ENCODE data around the gene BRSK1.

BRSK1 gene

GRCh38 chr19:55244004-55244680, 39.7 kb upstream of the BRSK1 start:
- H3K27ac ChIP-seq, result no peak overlapping the region
- no peak for TF ChIP-seq ZFX (IDR thresholded peaks at IDR 0.05)
- TF ChIP-seq, protein P1, sequence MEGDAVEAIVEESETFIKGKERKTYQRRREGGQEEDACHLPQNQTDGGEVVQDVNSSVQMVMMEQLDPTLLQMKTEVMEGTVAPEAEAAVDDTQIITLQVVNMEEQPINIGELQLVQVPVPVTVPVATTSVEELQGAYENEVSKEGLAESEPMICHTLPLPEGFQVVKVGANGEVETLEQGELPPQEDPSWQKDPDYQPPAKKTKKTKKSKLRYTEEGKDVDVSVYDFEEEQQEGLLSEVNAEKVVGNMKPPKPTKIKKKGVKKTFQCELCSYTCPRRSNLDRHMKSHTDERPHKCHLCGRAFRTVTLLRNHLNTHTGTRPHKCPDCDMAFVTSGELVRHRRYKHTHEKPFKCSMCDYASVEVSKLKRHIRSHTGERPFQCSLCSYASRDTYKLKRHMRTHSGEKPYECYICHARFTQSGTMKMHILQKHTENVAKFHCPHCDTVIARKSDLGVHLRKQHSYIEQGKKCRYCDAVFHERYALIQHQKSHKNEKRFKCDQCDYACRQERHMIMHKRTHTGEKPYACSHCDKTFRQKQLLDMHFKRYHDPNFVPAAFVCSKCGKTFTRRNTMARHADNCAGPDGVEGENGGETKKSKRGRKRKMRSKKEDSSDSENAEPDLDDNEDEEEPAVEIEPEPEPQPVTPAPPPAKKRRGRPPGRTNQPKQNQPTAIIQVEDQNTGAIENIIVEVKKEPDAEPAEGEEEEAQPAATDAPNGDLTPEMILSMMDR (conservative IDR thresholded peaks at IDR 0.05), result no peak

GRCh38 chr19:55245236-55245904, 38.4 kb upstream of the BRSK1 start:
- H3K27ac ChIP-seq, result no peak overlapping the region
- TF ChIP-seq ZFX (IDR thresholded peaks at IDR 0.05), result no peak
- TF ChIP-seq, protein P1 (conservative IDR thresholded peaks at IDR 0.05), result no peak

DNA sequence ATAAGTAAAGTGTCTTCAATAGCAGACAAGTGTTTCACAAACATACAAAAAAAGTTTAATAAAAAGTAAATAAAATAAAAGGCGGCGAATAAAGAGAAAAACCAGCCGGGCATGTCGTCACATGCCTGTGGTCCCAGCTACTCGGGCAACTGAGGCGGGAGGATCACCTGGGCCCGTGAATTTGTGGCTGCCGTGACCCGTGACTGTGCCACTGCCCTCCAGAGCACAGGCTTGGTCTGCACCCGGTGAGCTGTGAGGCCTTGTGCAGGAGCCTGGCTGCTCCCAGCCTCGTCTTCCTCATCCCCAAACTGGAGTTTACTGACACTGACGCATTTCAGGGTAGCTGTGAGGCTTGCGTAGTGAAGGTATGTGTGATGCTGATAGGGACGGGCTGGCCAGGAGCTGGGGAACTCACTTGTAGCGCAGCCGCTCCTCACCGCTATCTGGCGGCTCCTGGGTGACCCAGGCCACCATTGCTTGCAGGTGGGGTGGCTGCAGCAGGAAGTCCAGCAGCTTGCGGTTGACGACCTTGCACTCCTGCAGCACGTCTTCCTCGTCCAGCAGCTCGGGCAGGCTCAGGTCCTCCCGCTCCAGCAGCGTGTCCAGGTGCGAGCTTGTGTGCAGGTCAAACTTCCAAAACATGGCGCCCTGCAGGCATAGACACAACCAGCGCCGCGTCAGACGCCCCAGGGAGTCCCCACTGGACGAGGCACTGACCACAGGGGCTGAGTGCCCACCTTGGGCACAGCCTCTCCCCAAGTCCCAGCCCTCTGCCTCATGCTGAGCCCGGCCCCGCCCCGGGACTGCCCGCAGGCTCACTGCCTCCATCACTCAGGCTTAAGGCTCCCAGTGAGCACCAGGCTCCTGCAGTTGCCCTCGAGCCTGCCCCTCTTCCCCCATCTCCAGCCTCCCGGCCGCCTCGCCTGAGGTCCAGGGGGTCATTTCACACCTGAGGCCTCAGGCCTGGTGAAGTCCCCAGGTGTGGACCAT, 37.0 kb upstream of the BRSK1 start:
- TF ChIP-seq ZFX (IDR thresholded peaks at IDR 0.05), result no peak
- TF ChIP-seq, protein P1 (conservative IDR thresholded peaks at IDR 0.05), result no peak
- H3K27ac ChIP-seq, result no peak overlapping the region

- TF ChIP-seq, protein P1 (conservative IDR thresholded peaks at IDR 0.05), result no peak
- TF ChIP-seq ZFX (IDR thresholded peaks at IDR 0.05), result no peak
Measured at GRCh38 chr19:55247621-55248099, 36.1 kb upstream of the BRSK1 start.

GRCh38 chr19:55248166-55248675, 35.6 kb upstream of the BRSK1 start:
- no peak for TF ChIP-seq ZFX (IDR thresholded peaks at IDR 0.05)
- TF ChIP-seq, protein P1 (conservative IDR thresholded peaks at IDR 0.05), result no peak
- no peak overlapping the region for H3K27ac ChIP-seq

More at GRCh38 chr19:55247621-55248099, 36.1 kb upstream of the BRSK1 start:
- no peak overlapping the region for H3K27ac ChIP-seq

DNA sequence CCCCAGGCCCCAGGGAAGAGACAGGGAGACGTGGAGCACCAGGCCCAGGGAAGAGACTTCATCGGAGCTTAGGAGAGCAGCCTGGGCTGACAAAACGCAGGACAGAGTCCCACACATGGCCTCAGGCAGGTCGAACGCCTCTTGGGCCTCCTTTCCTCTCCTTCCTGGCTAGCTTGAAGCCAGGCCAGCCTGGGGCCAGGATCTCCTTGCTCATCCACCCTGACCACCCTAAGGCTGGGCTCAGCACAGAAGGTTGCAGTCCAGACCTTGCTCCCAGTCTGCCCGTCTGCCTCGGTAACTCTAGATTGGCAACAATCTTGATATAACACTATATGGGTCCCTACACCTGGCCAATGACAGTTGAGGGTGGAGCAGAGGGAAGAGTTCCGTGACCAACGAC, 35.1 kb upstream of the BRSK1 start:
- no peak for TF ChIP-seq ZFX (IDR thresholded peaks at IDR 0.05)
- TF ChIP-seq, protein P1 (conservative IDR thresholded peaks at IDR 0.05), result no peak
- no peak overlapping the region for H3K27ac ChIP-seq

All from C4-2B (cell line).